ENCODE data around the gene TMEM86A.

GRCh38 chr11:18697576-18697975 is 1.0 kb upstream of the TMEM86A start:
- TF ChIP-seq POLR2AphosphoS5 (IDR thresholded peaks at IDR 0.05) (no peak), POLR2A (IDR thresholded peaks at IDR 0.05) (no peak)

Measured in suprapubic skin (tissue), 4 donors.